DOHH2 (cell line): ENCODE data around the gene PLEKHH3.
A peak's percentile ranks its signal among the peaks of the same experiment; 100 is the strongest.

Experiments
- H3F3A ChIP-seq: fragments of 200-600 bp; sonication (generic), shearing (Covaris generic); 2 replicates; pipeline ENCODE4 v1.6.0; 2016; ENCODE audit warnings: antibody characterized with exemption, mild to moderate bottlenecking; ENCODE audit not compliant: control insufficient read depth, insufficient read depth
- H3K27ac ChIP-seq: fragments of 200-600 bp; sonication (generic); 2 replicates; pipeline ENCODE4 v1.5.1; 2014; ENCODE audit warnings: low read depth, mild to moderate bottlenecking, low read length, moderate library complexity
- H3K27me3 ChIP-seq: fragments of 200-600 bp; sonication (generic); 2 replicates; pipeline ENCODE4 v1.6.1; 2014; ENCODE audit warnings: mild to moderate bottlenecking, low read length, mixed read lengths; ENCODE audit not compliant: control insufficient read depth
- H3K36me3 ChIP-seq: fragments of 200-600 bp; sonication (generic); 2 replicates; pipeline ENCODE4 v1.6.1; 2014; ENCODE audit warnings: mild to moderate bottlenecking, low read length, moderate library complexity, mixed read lengths; ENCODE audit not compliant: control insufficient read depth
- H3K4me1 ChIP-seq: fragments of 200-600 bp; sonication (generic); 2 replicates; pipeline ENCODE4 v1.6.1; 2014; ENCODE audit warnings: mild to moderate bottlenecking, low read length, mixed read lengths; ENCODE audit not compliant: control insufficient read depth
- H3K4me2 ChIP-seq: fragments of 200-600 bp; sonication (generic); 2 replicates; pipeline ENCODE4 v1.6.0; 2014; ENCODE audit warnings: mild to moderate bottlenecking, low read length, moderate library complexity
- H3K4me3 ChIP-seq: fragments of 200-600 bp; sonication (generic); 2 replicates; pipeline ENCODE4 v1.5.1; 2014; ENCODE audit warnings: mild to moderate bottlenecking, low read length, mixed read lengths
- H3K79me2 ChIP-seq: fragments of 200-600 bp; sonication (generic); 2 replicates; pipeline ENCODE4 v1.6.1; 2014; ENCODE audit warnings: mild to moderate bottlenecking, low read length, mixed read lengths; ENCODE audit not compliant: control insufficient read depth
- H3K9me2 ChIP-seq: fragments of 200-600 bp; sonication (generic); replicated peaks from 2 replicates; pipeline ENCODE4 v1.6.1; 2014; ENCODE audit warnings: mild to moderate bottlenecking, low read length, mixed read lengths; ENCODE audit not compliant: control insufficient read depth
- H3K9me3 ChIP-seq: fragments of 200-600 bp; sonication (generic); 2 replicates; pipeline ENCODE4 v1.6.1; 2014; ENCODE audit warnings: antibody characterized with exemption, low read length, mixed read lengths; ENCODE audit not compliant: control insufficient read depth, insufficient read depth
- H4K20me1 ChIP-seq: fragments of 200-600 bp; sonication (generic); 2 replicates; pipeline ENCODE4 v1.6.0; 2014; ENCODE audit warnings: low read depth, mild to moderate bottlenecking, antibody characterized with exemption, low read length, moderate library complexity; ENCODE audit not compliant: control insufficient read depth, insufficient read depth
- EZH2phosphoT487 ChIP-seq: fragments of 200-600 bp; sonication (generic); IDR thresholded peaks from 2 replicates; pipeline ENCODE4 v1.6.1; 2017; ENCODE audit warnings: borderline replicate concordance, mild to moderate bottlenecking, antibody characterized with exemption, low read length, moderate library complexity, mixed read lengths
- TF ChIP-seq, protein P1 (sequence below): fragments of 200-600 bp; sonication (generic); IDR thresholded peaks from one replicate; pipeline ENCODE4 v1.5.1; 2014; ENCODE audit warnings: antibody characterized with exemption, mild to moderate bottlenecking, low read depth, low read length; ENCODE audit not compliant: poor library complexity, severe bottlenecking

Gene PLEKHH3

DNA sequence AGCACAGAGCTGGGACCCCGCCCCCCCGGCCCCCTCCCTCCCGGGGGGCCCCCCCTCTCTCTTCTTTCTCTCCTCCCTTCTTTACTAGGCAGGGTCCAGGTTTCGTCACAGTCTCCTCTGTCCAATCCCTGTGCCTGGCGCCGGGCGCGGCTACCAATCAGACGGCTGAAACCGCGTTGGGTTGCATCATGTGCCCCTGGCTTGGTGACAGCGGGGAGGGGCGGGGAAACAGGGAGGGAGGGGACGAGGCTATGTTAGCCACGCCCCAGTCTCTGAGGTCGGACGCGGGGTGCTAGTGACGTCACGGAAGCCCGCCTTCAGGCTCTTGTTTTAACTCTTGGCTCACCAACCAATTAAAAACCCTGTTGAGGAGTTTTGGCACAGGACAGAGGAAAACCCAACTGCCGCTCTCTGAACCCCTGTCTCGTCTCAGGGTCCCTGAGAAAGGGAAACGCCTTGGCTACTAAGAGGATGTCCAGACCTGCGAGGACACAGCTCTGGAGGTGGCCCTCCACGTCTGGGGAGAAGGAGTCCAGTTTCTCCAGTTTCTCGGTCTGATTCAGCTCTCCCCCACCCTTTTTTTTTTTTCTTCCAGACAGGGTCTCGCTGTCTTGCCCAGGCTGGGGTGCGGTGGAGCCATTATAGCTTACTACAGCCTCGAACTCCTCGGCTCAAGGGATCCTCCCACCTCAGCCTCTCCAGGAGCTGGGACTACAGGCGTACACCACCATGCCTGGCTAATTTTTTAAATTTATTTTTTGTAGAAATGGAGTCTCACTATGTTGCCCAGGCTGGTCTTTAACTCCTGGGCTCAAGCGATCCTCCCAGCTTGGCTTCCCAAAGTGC lies 441 bp upstream of the PLEKHH3 start:
- Histone ChIP-seq H3K4me1 (peaks cover 80% of the 10 kb centered on the region), H3K9me3 (no peaks in the 10 kb centered on the region), H3K36me3 (no peaks in the 10 kb centered on the region), H3K4me2 (peak overlapping the region; percentile 96), H3K27ac (no peak overlapping the region), H3F3A (peaks cover 13% of the 10 kb centered on the region), H3K4me3 (peak overlapping the region; percentile 81), H3K27me3 (peaks cover 50% of the 10 kb centered on the region), H4K20me1 (no peaks in the 10 kb centered on the region), H3K9me2 (no peaks in the 10 kb centered on the region), H3K79me2 (no peaks in the 10 kb centered on the region)
- TF ChIP-seq EZH2phosphoT487: no peak
- TF ChIP-seq, protein P1, sequence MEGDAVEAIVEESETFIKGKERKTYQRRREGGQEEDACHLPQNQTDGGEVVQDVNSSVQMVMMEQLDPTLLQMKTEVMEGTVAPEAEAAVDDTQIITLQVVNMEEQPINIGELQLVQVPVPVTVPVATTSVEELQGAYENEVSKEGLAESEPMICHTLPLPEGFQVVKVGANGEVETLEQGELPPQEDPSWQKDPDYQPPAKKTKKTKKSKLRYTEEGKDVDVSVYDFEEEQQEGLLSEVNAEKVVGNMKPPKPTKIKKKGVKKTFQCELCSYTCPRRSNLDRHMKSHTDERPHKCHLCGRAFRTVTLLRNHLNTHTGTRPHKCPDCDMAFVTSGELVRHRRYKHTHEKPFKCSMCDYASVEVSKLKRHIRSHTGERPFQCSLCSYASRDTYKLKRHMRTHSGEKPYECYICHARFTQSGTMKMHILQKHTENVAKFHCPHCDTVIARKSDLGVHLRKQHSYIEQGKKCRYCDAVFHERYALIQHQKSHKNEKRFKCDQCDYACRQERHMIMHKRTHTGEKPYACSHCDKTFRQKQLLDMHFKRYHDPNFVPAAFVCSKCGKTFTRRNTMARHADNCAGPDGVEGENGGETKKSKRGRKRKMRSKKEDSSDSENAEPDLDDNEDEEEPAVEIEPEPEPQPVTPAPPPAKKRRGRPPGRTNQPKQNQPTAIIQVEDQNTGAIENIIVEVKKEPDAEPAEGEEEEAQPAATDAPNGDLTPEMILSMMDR: no peak

DNA sequence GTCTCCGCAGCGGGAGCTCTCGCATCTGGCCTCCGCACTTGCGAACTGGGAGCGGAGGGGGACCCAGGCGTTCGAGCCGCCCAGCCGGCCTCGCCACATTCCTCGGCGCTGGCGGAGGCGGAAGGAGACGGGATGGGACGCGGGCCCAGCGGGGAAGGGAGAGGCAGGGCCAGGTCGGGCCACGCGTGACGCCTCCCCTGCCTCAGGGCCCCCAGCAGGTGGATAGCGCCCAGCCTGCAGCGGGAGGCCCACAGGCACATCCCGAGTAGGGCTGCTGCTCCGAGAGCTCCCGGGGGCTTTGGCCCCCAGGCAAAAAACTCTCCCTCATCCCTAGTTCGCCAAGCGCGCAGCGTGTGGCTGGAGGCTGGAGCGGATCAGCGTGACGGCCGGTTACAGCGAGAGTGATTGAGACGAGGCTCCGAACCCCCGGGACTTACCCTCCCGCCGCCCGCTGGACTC lies 800 bp downstream of the PLEKHH3 start:
- Histone ChIP-seq H3K9me3 (no peaks in the 10 kb centered on the region), H3K4me3 (peak overlapping the region; percentile 81), H3F3A (peaks cover 10% of the 10 kb centered on the region; the same call in 1 of the 2 replicates), H4K20me1 (no peaks in the 10 kb centered on the region), H3K9me2 (no peaks in the 10 kb centered on the region), H3K4me2 (peak overlapping the region; percentile 96), H3K36me3 (no peaks in the 10 kb centered on the region), H3K79me2 (no peaks in the 10 kb centered on the region), H3K4me1 (peaks cover 68% of the 10 kb centered on the region), H3K27ac (no peak overlapping the region), H3K27me3 (peaks cover 51% of the 10 kb centered on the region)
- peak; percentile 53; the same call in 1 of the 2 replicates for TF ChIP-seq EZH2phosphoT487
- TF ChIP-seq, protein P1: no peak

DNA sequence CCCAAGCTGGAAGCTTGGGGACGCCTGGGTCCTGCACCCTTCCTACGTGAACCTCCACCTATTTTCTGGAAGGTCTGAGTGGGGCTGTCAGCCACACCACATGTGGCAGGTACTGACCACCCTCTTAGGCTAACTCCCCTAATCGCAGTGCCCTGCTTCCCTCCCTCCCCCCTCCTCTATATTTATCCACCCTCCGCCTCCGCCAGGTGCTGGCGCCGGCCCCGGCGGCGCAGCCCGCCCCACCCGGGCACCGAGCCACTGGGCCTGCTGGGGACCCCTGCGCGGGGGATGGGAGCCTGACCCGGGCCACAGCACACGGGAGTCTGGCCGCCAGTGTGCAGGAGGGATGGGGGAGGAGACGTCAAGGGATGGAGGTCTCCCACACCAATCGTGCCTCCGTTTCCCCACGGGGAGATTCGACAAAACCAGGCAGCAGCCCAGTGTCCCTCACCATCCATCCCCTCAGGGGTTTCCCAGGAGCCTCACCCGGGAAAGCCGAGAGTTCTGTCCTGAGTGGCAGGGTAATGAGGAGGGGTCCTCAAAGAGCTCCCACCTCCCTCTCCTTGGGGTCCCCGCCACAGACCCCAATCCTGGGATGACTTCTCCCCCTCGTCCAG lies 1.3 kb downstream of the PLEKHH3 start:
- H3K27me3 ChIP-seq: peaks cover 57% of the 10 kb centered on the region
- H3F3A ChIP-seq: peaks cover 10% of the 10 kb centered on the region; the same call in 1 of the 2 replicates
- no peak overlapping the region for H3K27ac ChIP-seq
- no peaks in the 10 kb centered on the region for H4K20me1 ChIP-seq
- H3K9me3 ChIP-seq: no peaks in the 10 kb centered on the region
- peaks cover 72% of the 10 kb centered on the region for H3K4me1 ChIP-seq
- H3K36me3 ChIP-seq: no peaks in the 10 kb centered on the region
- peak overlapping the region; percentile 96 for H3K4me2 ChIP-seq
- H3K4me3 ChIP-seq: peak overlapping the region; percentile 81
- no peaks in the 10 kb centered on the region for H3K79me2 ChIP-seq
- TF ChIP-seq, protein P1: no peak
- TF ChIP-seq EZH2phosphoT487: 0 out of 2 replicates have a peak, but pooled peaks have one; percentile 18
- no peaks in the 10 kb centered on the region for H3K9me2 ChIP-seq
